ENCODE measurements around the gene TTLL5. TPM values are rescaled to one million over a fixed set of nuclear protein-coding genes. Genes with fewer than 3 reads are reported as not detected.

Gene TTLL5
- total RNA-seq, 4 donors from 2014 or later: 32.4 to 183 (median 40.6) TPM

- intact Hi-C loops (cut with DNase I; ENCODE audit: low total_unique reads): no loop called here
- Histone ChIP-seq H3K36me3 (no peaks in the 10 kb centered on the region), H3K4me1 (peaks cover 0 to 9% of the 10 kb centered on the region in 2 donors), H3K9me3 (no peaks in the 10 kb centered on the region), H3K4me3 (peak overlapping the region; percentile 49 to 58), H3K27ac (peak overlapping the region; percentile 97 to 99), H3K27me3 (no peaks in the 10 kb centered on the region)
- peak; percentile 87 to 89 for DNase-seq
- TF ChIP-seq POLR2A (IDR thresholded peaks at IDR 0.05) (no peak), CTCF (IDR thresholded peaks at IDR 0.05) (peak; percentile 57 to 77 (median 70))
These were observed 321.4 kb downstream of the TTLL5 start for GRCh38 chr14:75982266-75983018.

GRCh38 chr14:75983019-75983358 lies 321.9 kb downstream of the TTLL5 start:
- H3K9me3 ChIP-seq: no peaks in the 10 kb centered on the region
- no peaks in the 10 kb centered on the region for H3K36me3 ChIP-seq
- DNase-seq: no peak
- peaks cover 0 to 9% of the 10 kb centered on the region in 2 donors for H3K4me1 ChIP-seq
- peak overlapping the region; percentile 97 to 99 for H3K27ac ChIP-seq
- no peaks in the 10 kb centered on the region for H3K27me3 ChIP-seq
- TF ChIP-seq CTCF (IDR thresholded peaks at IDR 0.05): no peak
- H3K4me3 ChIP-seq: peak overlapping the region; percentile 49 to 58
- intact Hi-C loops (cut with DNase I; ENCODE audit: low total_unique reads): no loop called here

GRCh38 chr14:75984674-75985073 lies 323.6 kb downstream of the TTLL5 start:
- no peaks in the 10 kb centered on the region for H3K9me3 ChIP-seq
- peaks cover 0 to 9% of the 10 kb centered on the region in 2 donors for H3K4me1 ChIP-seq
- H3K4me3 ChIP-seq: no peak overlapping the region
- no peak for TF ChIP-seq CTCF (IDR thresholded peaks at IDR 0.05)
- TF ChIP-seq POLR2A (IDR thresholded peaks at IDR 0.05): no peak
- H3K36me3 ChIP-seq: no peaks in the 10 kb centered on the region
- H3K27ac ChIP-seq: peak overlapping the region; percentile 97 to 99
- intact Hi-C loops (cut with DNase I; ENCODE audit: low total_unique reads): no loop called here
- no peaks in the 10 kb centered on the region for H3K27me3 ChIP-seq
- no peak for DNase-seq

- intact Hi-C loops (cut with DNase I; ENCODE audit: low total_unique reads): no loop called here
- no peaks in the 10 kb centered on the region for H3K36me3 ChIP-seq
- peaks cover 0 to 5% of the 10 kb centered on the region in 2 donors for H3K4me1 ChIP-seq
- H3K27me3 ChIP-seq: no peaks in the 10 kb centered on the region
- H3K4me3 ChIP-seq: peak within 1 kb of the TSS; percentile 75 to 84
- no peaks in the 10 kb centered on the region for H3K9me3 ChIP-seq
- peak; percentile 90 to 95 for DNase-seq
- TF ChIP-seq CTCF (IDR thresholded peaks at IDR 0.05): peak in 1 of 4 experiments; percentile 13
- TF ChIP-seq POLR2A (IDR thresholded peaks at IDR 0.05): peak; percentile 62 to 86
- peak within 1 kb of the TSS; percentile 97 to 99 for H3K27ac ChIP-seq
These were observed 324.8 kb downstream of the TTLL5 start, which contains the start of gene IFT43 for GRCh38 chr14:75985618-75986438. Gene IFT43 (plus strand): TSS chr14:75985763. CDS start chr14:75985787, 24 bp downstream.

GRCh38 chr14:75986439-75986765 lies 325.4 kb downstream of the TTLL5 start:
- Histone ChIP-seq H3K4me3 (peak overlapping the region; percentile 75 to 84), H3K27me3 (no peaks in the 10 kb centered on the region), H3K4me1 (peaks cover 0 to 5% of the 10 kb centered on the region in 2 donors), H3K9me3 (no peaks in the 10 kb centered on the region), H3K36me3 (no peaks in the 10 kb centered on the region), H3K27ac (peak overlapping the region; percentile 87 to 97)
- TF ChIP-seq CTCF (IDR thresholded peaks at IDR 0.05) (no peak), POLR2A (IDR thresholded peaks at IDR 0.05) (no peak)
- intact Hi-C loops (cut with DNase I; ENCODE audit: low total_unique reads): no loop called here
- no peak for DNase-seq
